NCI-H446 (cell line): ENCODE measurements around the gene CRAMP1.

Source experiments
- DNase-seq, 2 experiments: peaks; one replicate each; lab custom pipeline; 2025; lab: John Stamatoyannopoulos, UW

Gene CRAMP1

DNA sequence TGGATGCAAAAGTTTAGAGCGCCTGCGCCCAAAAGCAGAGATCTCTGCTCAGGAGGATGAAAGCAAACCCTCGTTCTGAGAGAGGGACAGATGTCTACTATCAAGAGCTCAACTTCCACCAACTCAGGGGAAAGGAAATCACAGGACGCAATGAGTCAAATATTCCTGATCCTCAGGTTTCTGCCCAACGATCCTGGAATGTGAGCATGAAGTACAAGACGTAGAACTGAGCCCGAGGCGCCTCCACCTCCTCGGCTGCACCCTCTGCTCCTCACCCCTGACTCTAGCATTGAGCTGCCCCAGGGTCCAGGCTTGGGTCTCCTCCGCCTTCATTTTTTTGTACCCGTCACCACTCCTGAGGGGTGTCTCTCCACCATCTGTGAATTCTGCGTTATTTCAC, 15.6 kb upstream of the CRAMP1 start:
- DNase-seq: no peak

DNA sequence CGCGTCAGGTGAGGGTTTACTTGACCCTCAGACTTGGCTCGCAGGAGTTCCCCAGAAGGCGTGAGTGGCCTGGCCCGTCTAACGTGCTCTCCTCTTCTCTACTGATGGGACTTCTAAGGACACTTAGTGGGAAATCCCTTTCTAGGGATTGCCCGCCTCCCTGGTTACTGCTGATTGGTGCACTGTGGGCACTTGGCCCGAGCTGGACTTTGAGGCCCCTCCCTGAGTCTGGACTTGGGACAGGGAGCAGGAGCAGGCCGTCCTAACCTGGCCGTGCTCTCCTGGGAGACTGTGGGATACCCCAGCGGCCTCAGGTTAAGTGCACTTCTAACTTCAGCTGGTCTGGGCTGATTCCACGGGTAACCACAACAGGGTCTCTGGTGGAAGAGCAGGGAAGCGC, 15.0 kb upstream of the CRAMP1 start:
- no peak for DNase-seq

DNA sequence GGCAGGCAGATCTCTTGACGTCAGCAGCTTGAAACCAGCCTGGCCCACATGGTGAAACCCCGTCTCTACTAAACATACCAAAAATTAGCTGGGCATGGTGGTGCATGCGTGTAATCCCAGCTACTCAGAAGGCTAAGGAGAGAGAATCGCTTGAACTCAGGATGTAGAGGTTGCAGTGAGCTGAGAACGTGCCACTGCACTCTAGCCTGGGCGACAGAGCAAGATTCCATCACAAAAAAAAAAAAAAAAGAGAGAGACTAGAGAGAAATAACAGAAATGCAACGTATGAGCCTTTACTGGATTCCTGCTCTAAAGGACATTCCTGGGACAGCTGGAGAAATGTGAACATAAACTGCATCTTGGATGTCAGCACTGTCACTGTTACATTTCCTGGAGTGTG, 11.1 kb upstream of the CRAMP1 start:
- no peak for DNase-seq

DNA sequence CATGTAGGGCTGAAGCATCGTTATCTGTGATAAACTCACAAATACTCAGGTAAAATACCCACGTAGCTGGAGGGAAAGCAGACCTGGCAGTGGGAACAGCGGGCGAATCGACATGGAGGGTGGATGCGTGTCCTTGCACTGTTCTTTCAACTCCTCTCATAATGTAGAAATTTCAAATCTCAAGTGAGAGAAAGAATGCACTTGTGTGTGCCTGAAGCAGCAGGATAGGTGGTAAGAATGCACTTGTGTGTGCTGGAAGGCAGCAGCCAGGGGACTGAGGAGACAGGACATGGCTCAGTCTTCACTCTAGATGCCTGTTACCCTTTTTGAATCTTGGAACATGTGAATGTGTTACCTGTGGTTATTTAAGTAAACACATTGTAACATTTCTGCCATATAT, 10.7 kb upstream of the CRAMP1 start:
- DNase-seq: no peak

DNA sequence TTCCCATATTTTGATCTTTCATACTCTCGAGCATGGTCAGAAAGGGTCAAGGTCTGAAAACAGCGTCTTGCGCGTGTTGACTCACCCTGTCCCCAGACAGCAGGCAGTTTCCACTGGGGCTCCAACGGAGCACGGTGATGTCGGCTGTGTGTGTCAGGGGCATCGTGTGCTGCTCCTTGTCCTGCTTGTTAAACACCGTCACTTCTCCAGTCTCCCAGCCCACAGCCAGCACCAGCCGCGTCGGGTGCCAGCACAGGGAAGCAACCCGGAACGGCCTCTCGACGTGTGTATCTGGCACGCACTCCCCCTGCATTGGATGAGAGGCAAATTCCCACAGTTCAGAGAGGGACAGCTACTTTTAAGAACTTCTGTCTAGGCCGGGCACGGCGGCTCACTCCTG, 9.9 kb upstream of the CRAMP1 start:
- DNase-seq: no peak

DNA sequence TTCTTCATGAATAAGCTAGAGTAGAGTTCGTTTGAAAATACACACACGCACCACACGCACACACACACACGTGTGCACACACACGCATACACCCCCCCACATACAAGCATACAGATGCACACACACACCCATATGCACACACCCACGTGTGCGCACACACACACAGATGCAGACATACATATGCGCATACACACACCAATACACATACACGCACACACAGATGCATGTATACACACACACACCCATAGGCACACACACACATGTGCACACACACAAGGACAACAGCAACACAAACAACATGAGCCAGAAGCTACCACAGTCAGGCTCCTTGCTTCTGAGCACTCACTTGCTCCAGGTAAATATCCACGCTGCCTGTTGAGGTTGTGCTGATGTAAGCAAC, 5.4 kb upstream of the CRAMP1 start:
- DNase-seq: no peak

DNA sequence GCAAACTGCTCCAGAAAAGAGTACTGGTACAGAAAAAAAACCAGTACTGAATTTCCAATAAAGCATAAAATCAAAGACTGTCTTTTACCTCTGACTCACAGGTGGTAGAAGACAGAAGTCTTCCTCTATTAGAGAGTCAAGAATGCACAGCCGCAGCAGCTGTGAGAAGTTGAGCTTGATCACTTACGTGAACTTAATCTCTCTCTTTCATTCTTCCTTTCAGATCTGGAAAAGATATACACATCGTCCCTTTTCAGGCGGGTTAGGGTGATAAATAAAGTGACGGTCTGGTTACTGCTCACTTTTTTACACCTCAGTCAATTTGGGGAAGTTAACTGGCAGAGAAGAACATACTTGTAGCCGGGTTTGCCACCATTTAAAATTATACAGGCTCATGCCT, 4.2 kb upstream of the CRAMP1 start:
- no peak for DNase-seq

DNA sequence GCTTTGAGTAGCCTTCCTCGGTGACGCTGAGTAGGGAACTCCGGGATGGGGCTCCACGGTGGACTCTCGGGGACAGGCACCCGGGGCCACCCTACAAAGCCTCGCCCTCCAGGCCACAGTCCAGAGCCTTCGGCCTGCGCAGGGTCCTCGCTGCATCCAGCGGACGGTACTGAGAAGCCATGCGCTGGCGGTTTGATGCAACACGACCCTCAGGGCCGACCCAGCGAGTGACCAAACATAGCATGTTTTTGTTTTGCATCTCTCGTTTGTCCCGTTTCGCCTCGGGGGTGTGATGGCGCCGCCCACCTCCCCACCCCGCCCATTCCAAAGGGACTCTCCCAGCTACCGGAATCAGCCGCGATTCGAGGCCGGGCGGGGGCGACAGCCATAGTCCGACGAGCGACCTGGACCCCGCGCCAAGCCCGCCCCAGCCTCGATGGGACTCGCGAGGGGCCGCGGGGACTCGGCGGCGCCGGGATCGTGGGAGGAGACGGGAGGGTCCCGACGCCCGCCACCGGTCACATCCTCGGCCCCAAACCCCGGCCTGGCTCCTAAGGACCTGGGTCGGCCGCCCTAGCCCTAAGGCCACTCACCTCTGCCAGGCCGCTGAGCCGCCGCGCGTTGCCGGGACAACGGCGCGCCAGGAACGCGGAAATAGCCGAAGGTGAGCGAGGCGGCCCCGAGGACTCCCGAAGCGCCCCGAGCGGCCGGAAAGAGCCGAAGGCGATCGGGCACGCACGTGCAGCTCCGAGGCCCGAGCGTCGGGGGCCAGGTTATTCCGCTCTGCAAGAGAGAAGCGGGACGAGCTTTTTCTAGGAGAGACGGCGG, 1.9 kb upstream of the CRAMP1 start:
- peak; percentile 71 to 90 for DNase-seq

DNA sequence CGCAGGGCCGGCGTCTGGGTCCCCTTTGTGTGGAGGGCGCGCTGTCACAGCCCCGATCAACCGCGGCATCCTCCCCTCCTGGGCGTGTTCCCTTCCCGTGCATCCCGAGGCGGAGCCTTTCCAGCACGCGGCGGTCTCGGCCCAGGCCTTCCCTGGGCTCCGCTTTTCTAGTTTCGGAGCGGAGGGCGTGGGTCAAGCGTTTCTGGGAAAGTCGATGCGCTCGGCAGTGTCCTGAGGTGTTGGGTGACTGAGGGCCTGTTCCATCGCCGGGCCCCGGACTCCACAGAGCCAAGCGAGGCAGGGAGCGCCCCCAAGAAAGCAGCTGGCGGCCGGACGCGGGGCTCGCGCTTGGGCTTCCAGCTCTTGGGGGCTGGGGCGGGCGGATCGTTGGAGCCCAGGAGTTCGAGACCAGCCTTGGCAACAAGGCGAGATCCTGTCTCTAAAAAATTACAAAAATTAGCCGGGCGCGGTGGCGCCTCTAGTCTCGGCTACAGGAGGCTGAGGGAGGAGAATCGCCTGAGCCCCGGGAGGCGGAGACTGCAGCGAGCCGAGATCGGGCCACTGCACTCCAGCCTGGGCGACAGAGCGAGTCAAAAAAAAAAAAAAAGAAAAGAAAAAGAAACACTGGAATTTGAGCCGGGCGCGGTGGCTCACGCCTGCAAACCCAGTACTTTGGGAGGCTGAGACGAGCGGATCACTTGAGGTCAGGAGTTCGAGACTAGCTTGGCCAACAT, 1.1 kb upstream of the CRAMP1 start:
- peak in 1 of 2 experiments; percentile 30 for DNase-seq

DNA sequence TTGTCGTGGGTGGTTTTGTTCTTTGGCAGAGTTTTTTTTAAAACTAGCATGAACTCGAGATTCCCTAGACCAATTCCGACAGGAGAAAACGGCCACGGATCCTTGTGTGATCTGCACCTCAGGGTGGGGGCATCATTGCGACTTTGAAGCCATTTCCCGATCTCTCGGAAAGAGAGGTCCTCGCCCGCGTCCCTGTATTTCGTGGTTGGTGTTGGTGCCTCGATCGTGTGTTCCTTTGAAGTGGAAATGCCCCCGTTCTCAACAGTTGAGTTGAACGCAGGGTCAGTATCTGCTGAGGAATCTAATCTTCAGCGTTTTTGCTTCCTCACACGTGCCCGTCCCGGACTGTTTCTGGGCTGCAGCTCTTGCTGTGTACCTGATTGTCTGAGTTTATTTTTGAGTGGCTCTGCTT, 1.1 kb downstream of the CRAMP1 start:
- no peak for DNase-seq

DNA sequence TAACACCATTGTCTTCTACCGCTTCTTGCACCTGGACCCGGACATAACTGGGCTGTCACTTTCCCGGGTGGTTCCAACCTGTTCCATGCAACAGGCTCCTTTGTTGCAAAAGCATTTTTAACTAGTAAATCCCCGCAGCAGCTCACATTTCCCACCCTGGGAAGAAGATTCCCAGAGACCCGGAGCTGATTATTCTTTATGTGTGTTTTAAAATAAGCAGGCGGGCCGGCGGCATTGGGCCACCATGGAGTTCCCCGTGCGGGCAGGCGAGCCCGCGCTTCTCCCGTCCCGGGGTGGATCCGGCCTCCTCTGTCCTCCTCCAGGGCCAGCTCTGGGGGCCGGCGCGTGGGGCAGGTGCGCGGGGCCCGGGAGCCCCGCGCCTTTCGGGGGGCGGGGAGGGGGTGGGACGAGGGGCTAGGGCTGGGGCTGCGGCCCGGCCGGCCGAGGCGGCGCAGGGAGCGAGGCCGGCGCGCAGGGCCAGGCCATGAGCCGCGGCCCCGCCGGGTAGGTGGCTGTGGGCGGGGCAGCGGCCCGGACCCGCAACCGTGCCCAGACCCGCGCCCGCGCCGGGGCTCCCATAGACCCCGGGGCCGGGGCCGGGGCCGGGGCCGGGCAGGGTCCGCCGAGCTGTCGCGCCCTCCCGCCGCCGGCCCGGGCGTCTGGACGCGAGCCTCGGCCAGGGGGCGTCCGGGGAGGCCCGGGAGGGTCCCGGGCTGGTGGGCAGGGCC, 1.7 kb downstream of the CRAMP1 start:
- DNase-seq: no peak

DNA sequence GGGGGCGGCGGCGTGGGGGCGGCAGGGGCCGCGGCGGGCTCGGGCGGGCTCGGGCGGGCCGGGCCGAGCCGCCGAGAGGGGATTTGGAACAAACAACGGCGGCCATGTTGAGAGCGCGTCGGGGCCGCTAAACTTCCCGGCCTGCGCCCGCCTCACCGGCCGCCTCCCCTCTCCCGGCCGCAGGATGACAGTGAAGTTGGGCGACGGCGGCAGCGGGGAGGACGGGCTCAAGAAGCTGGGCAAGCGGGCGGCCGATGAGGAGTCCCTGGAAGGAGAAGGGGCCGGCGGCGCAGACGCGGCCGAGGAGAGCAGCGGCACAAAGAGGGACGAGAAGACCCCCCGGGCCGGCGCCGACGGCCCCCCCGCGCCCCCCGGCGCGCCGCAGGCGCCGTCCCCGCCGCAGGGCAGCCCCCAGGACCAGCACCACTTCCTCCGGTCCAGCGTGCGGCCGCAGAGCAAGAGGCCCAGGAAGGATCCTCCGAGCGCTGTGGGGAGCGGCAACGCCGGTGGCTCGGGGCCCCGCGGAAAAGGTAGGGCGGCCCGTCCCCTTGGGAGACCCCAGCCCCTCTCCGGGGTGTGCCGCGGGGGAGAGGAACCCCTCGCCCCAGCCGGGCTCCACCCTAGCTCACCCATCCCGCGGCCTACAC, 2.4 kb downstream of the CRAMP1 start:
- peak in 1 of 2 experiments; percentile 23 for DNase-seq

DNA sequence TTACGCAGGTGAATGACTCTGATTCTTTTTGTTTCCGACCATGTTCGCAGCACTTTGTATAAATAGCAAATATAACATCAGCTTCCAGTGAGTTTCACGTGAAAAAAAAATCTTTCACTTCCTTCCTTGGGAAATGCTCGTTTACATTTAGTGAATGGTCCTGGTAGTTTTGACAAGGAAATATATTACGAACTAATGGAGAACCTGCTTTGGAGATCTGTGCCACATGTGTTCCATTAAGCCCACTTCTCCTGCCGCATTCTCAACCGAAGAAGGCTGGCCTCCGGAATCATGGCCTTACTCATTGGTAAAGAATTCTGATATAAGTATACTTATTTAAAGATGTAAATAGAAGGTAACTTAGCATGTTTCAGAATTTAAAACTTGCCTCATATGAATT, 3.6 kb downstream of the CRAMP1 start:
- DNase-seq: no peak

DNA sequence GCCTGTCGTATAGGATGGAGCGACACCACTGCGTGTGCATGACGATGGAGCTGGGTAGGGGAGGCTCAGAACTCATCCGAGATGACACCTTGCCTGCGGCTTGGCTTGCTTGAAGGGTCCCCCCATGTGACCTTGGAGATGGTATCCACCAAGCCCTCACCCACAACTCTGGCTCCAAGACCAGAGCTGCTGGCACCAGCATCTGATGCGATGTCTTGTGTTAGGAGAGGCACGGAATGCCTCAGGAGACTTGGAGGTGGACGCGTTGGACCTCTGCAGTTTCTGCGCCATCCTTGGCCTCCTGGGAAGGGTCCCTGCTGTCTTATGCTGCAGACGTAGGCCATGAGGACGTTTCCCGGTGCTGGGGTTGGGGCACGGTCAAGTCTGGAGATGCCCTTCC, 7.8 kb downstream of the CRAMP1 start:
- DNase-seq: no peak

DNA sequence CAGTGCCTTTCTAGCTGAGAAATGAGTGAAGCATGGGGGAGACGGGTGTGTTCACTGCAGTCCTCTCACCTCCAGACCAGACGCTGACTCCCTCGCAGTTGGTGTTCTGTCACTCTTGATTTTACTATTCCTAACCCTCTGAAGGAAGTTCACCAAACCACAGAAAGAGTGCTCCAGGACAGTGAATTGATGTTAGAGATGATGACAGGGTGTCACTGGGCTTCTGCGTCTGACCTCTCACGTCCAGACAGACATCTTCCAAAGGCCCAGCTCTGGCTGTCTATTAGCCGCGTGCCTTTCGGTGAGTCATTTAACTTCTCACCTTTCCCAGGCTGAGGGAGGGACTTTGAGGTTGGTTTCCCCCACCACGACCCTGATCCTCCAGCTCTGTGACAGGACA, 8.2 kb downstream of the CRAMP1 start:
- DNase-seq: no peak

DNA sequence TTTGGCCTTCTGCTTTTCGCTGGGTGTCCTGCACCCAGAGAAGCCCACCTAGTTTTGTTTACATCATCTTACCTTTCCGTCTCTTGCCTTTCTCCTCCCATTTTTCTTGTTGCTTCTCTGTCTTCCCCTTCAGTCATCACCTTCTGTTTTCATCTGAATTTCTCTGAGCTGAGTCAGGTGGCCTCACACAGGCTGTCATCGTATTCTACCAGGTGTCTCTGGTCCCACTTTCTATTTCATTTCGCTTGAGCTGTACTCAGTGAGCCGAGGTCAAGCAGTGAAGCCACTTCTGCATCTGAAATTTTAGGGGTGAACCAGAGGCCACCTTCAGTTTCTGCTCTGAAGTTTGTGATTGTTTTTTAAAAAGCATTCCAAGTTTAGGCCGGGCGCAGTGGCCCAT, 9.7 kb downstream of the CRAMP1 start:
- DNase-seq: no peak

DNA sequence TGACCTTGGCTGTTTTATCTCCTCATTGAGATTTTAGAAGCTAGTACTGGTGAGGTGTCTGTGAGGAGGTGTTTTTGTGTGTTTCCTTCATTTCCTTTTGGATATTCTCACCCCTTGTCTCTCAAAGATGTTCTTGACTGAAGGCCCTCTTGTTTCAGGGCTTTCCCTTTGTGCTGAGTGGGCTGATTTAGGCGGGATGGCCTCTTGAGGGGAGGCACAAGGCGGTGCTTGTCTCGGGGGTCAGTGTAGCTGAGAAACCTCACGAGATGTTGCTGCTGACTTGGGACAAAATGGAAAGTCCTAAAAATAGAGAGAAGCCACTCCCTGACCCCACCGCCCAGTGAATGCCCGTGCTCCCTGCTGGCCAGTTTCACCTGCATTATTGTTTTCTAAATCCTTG, 14.2 kb downstream of the CRAMP1 start:
- no peak for DNase-seq

DNA sequence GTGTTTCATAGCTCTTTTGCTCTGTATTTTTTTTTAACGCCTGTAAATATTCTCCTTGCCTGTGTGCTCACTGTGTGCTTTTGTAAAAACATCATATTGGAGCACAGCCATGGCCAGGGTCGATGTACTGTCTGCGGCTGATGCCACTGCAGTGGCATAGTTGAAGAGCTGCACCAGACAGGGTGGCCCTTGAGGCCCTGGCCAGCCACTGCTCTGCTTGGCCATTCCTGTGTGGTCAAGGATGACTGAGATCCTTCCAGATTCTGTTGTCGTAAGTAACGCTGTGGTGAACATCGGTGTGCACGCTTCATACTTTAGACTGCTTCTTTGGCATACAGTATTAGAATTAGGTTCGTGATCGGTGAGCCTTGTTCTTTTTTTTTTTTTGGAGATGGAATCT, 14.6 kb downstream of the CRAMP1 start:
- no peak for DNase-seq

DNA sequence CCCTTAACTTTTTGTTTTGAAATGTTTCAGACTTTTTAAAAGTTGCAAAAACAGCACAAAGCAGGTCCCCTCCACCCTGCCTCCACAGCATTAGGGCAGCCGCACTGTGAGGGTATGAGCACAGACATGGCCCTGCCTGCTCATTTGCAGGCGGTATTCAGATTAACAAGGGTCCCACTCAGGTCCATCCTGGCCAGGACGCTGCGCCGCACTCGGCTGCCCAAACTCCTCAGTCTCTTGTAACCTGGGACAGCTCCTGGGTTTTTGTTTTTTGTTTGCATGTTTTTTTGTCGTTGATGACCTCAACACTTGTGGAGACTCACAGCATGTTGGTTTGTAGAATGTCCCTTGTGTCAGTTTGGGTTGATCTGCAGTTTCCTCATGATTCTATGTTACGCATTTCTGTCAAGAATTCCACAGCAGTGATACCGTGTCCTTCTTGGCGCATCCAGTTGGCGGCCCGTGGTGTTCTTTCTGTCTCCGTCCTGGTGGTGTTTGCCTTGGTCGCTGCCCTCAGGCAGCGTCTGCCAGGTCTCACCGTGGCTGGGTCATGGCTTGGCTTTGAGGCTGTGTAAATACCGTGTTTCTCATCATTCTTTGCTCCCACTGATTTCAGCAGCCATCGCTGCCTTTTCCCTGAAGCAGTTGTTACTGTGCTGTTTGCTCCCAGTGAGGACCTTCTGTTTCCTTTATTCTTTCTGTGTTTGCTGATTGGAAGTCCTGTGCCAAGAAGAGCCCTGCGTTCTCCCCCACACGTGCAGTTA, 18.5 kb downstream of the CRAMP1 start:
- no peak for DNase-seq

DNA sequence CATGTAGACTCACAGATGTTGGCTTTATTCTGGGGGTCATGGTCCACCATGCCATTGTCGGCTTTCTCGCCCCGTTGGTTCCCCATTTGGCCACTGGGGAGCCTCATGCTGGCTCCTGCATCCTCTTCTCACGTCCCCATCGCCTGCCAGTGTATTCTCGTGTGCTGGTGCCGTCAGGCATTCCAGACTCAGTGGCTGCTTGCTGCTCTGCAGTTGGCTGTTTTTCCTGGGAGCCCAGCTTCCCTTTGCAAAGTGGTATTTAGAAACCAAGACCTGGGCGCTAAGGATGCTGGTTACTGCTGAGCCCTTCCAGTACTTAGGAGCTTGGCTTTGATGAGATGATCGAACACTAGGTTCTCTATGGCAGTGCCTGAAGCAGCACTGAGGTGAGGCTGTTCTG, 19.1 kb downstream of the CRAMP1 start:
- no peak for DNase-seq

DNA sequence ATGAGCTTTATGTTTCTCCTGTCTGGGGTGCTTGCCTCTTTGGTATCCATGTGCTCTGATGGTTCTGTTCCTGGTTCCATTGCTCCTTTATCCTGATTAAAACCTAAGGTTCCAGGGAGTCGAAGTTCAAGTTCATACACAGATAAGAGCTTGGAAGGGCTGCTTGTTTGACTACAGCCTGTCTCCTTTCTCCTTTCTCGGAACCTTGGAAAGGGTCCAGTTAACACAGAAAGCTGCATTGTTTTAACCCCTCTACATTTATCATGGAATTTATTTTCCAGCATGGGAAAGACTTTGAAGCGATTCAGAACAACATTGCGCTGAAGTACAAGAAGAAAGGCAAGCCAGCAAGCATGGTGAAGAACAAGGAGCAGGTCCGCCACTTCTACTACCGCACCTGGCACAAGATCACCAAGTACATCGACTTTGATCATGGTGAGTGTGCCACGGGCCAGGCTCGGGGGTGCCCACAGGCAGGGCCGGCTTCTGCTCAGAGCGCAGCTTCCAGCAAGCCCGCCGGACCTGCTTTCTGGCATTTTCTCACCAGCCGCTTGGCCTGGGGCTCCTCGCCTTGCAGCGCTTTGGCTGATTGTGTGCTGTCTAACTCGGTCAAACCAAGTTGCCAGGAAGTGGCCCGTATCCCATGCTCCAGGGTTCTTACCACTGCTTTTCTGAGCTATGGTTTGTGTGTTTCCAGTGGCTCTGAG, 19.9 kb downstream of the CRAMP1 start:
- no peak for DNase-seq
